ENCODE results near the gene GLDC.

DNA sequence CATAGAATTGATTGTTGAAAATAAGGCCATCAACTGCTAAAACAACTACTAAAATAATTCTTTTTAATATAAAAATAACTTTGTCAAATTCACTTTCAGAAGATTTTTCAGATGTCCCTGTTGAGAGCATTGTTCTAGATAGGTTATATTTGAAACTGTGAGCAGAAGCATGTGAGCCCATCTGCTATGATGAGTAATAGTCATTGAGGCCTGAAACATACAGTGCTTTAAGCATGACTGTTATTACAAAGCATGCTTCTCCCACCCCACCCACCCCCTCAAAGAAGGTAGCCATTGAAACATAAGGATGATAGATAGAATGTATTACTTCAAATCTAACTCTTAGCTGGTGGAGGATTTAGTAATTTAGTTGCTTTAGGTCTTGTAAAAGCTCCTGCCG is 146.5 kb downstream of the GLDC start:
- TF ChIP-seq, protein P1, sequence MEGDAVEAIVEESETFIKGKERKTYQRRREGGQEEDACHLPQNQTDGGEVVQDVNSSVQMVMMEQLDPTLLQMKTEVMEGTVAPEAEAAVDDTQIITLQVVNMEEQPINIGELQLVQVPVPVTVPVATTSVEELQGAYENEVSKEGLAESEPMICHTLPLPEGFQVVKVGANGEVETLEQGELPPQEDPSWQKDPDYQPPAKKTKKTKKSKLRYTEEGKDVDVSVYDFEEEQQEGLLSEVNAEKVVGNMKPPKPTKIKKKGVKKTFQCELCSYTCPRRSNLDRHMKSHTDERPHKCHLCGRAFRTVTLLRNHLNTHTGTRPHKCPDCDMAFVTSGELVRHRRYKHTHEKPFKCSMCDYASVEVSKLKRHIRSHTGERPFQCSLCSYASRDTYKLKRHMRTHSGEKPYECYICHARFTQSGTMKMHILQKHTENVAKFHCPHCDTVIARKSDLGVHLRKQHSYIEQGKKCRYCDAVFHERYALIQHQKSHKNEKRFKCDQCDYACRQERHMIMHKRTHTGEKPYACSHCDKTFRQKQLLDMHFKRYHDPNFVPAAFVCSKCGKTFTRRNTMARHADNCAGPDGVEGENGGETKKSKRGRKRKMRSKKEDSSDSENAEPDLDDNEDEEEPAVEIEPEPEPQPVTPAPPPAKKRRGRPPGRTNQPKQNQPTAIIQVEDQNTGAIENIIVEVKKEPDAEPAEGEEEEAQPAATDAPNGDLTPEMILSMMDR (IDR thresholded peaks at IDR 0.05), result no peak
- TF ChIP-seq EZH2 (IDR thresholded peaks at IDR 0.05; ENCODE audit: borderline replicate concordance, insufficient read depth, low read depth, low read length, poor library complexity, severe bottlenecking), result no peak

All from B cell (primary cell).